ENCODE data around the gene NDFIP1. TPM values are rescaled to one million over a fixed set of nuclear protein-coding genes. Genes with fewer than 3 reads are reported as not detected.
A peak's percentile ranks its signal among the peaks of the same experiment; 100 is the strongest.

NDFIP1 gene
- polyA plus RNA-seq, 1 donor (not counting 4 experiments of a cell fraction or from before 2014, with no cell fraction given) = 38.2 TPM

GRCh38 chr5:142141463-142141862 lies 32.9 kb downstream of the NDFIP1 start:
- H3K9me3 ChIP-seq (ENCODE audit: control insufficient read depth, low read depth, low read length) = no peaks in the 10 kb centered on the region
- peaks cover 15 to 19% of the 10 kb centered on the region in 2 experiments for H3K36me3 ChIP-seq (ENCODE audit: control insufficient read depth in 2 of 2, extremely low read depth in 1 of 2, insufficient read depth in 2 of 2, low read length in 2 of 2)
- H3K4me2 ChIP-seq (ENCODE audit: control insufficient read depth, extremely low read depth, insufficient read depth, low read depth, low read length) = no peak overlapping the region
- no peaks in the 10 kb centered on the region for H3K4me1 ChIP-seq (ENCODE audit: control insufficient read depth, extremely low read depth, insufficient read depth, low read length)
- no peaks in the 10 kb centered on the region for H3K79me2 ChIP-seq (ENCODE audit: control insufficient read depth, insufficient read depth, low read length)
- dilution Hi-C loops (cut with MboI; ENCODE audit: extremely low pct_ligation_motif_present, low sequenced_read_pairs) = no loop called here
- H4K20me1 ChIP-seq (ENCODE audit: control insufficient read depth, extremely low read depth, insufficient read depth, low read length) = no peaks in the 10 kb centered on the region
- no peak overlapping the region for H3K9ac ChIP-seq (ENCODE audit: control insufficient read depth, extremely low read depth, insufficient read depth, low read length)
- no peak overlapping the region for H2AFZ ChIP-seq (ENCODE audit: control insufficient read depth, low read length)
- H3K9me1 ChIP-seq (ENCODE audit: control insufficient read depth, extremely low read depth, insufficient read depth, low read length) = no peaks in the 10 kb centered on the region
- no peak for DNase-seq (ENCODE audit: low read depth, low spot score)
- no peaks in the 10 kb centered on the region for H3K27me3 ChIP-seq (ENCODE audit: control insufficient read depth, extremely low read depth, insufficient read depth, low read length)
- H3K4me3 ChIP-seq (ENCODE audit: control insufficient read depth in 2 of 3, extremely low read depth in 1 of 3, insufficient read depth in 2 of 3, low read depth in 1 of 3, low read length in 3 of 3) = no peak overlapping the region
- TF ChIP-seq CTCF (optimal IDR thresholded peaks at IDR 0.05 in 1 of 3, IDR thresholded peaks at IDR 0.05 in 1 of 3, conservative IDR thresholded peaks at IDR 0.05 in 1 of 3; ENCODE audit: extremely low read depth in 1 of 3, insufficient read depth in 2 of 3, low read length in 3 of 3) (no peak), EZH2 (IDR thresholded peaks at IDR 0.05; ENCODE audit: low read length) (no peak)
- FAIRE-seq = no peak
- H3K27ac ChIP-seq (ENCODE audit: control insufficient read depth, insufficient read depth, low read length) = no peak overlapping the region

- Histone ChIP-seq H3K79me2 (ENCODE audit: control insufficient read depth, insufficient read depth, low read length) (no peaks in the 10 kb centered on the region), H3K9me3 (ENCODE audit: control insufficient read depth, low read depth, low read length) (no peaks in the 10 kb centered on the region), H3K4me1 (ENCODE audit: control insufficient read depth, extremely low read depth, insufficient read depth, low read length) (no peaks in the 10 kb centered on the region), H3K9ac (ENCODE audit: control insufficient read depth, extremely low read depth, insufficient read depth, low read length) (no peak overlapping the region), H2AFZ (ENCODE audit: control insufficient read depth, low read length) (no peak overlapping the region), H3K9me1 (ENCODE audit: control insufficient read depth, extremely low read depth, insufficient read depth, low read length) (no peaks in the 10 kb centered on the region), H3K4me3 (ENCODE audit: control insufficient read depth in 2 of 3, extremely low read depth in 1 of 3, insufficient read depth in 2 of 3, low read depth in 1 of 3, low read length in 3 of 3) (no peak overlapping the region), H3K4me2 (ENCODE audit: control insufficient read depth, extremely low read depth, insufficient read depth, low read depth, low read length) (no peak overlapping the region), H4K20me1 (ENCODE audit: control insufficient read depth, extremely low read depth, insufficient read depth, low read length) (no peaks in the 10 kb centered on the region), H3K36me3 (ENCODE audit: control insufficient read depth in 2 of 2, extremely low read depth in 1 of 2, insufficient read depth in 2 of 2, low read length in 2 of 2) (peaks cover 15% of the 10 kb centered on the region in 2 experiments), H3K27ac (ENCODE audit: control insufficient read depth, insufficient read depth, low read length) (no peak overlapping the region), H3K27me3 (ENCODE audit: control insufficient read depth, extremely low read depth, insufficient read depth, low read length) (no peaks in the 10 kb centered on the region)
- dilution Hi-C loops (cut with MboI; ENCODE audit: extremely low pct_ligation_motif_present, low sequenced_read_pairs) = no loop called here
- peak; percentile 65 for FAIRE-seq
- DNase-seq (ENCODE audit: low read depth, low spot score) = no peak
- no peak for TF ChIP-seq EZH2 (IDR thresholded peaks at IDR 0.05; ENCODE audit: low read length)
- TF ChIP-seq CTCF (optimal IDR thresholded peaks at IDR 0.05 in 1 of 3, IDR thresholded peaks at IDR 0.05 in 1 of 3, conservative IDR thresholded peaks at IDR 0.05 in 1 of 3; ENCODE audit: extremely low read depth in 1 of 3, insufficient read depth in 2 of 3, low read length in 3 of 3) = peak in 1 of 3 experiments; percentile 39
Measured at GRCh38 chr5:142143878-142144277, 35.3 kb downstream of the NDFIP1 start.
